DMS53 treated with DMSO at 0.1 percent for 48 hours (cell line): Measurements from ENCODE around the gene GRM4.

Experiments used
- DNase-seq: peaks from one replicate; lab custom pipeline; 2025; ENCODE audit not compliant: unreplicated experiment; lab: John Stamatoyannopoulos, UW

GRM4 gene

GRCh38 chr6:34065466-34066217 lies 80.2 kb downstream of the GRM4 start:
- no peak for DNase-seq

- DNase-seq = no peak
Measured at GRCh38 chr6:34064675-34065074, 81.2 kb downstream of the GRM4 start.

GRCh38 chr6:34063651-34064050 lies 82.2 kb downstream of the GRM4 start:
- DNase-seq = no peak

GRCh38 chr6:34062815-34063214 lies 83.1 kb downstream of the GRM4 start:
- no peak for DNase-seq

- DNase-seq = no peak
Measured at GRCh38 chr6:34062156-34062555, 83.7 kb downstream of the GRM4 start.

GRCh38 chr6:34061348-34061747 lies 84.5 kb downstream of the GRM4 start:
- DNase-seq = no peak

- DNase-seq = no peak
Measured at GRCh38 chr6:34059914-34060313, 86.0 kb downstream of the GRM4 start.

- DNase-seq = no peak
Measured at GRCh38 chr6:34059136-34059731, 86.7 kb downstream of the GRM4 start.

- DNase-seq = no peak
Measured at GRCh38 chr6:34057790-34058189, 88.1 kb downstream of the GRM4 start.

GRCh38 chr6:34057191-34057590 lies 88.7 kb downstream of the GRM4 start:
- no peak for DNase-seq

- DNase-seq = no peak
Measured at GRCh38 chr6:34056305-34057108, 89.4 kb downstream of the GRM4 start.

- peak; percentile 20 for DNase-seq
Measured at GRCh38 chr6:34055223-34055933, 90.5 kb downstream of the GRM4 start.

- peak; percentile 30 for DNase-seq
Measured at GRCh38 chr6:34053721-34054120, 92.2 kb downstream of the GRM4 start.

GRCh38 chr6:34052918-34053608 lies 92.8 kb downstream of the GRM4 start:
- DNase-seq = no peak

GRCh38 chr6:34052071-34052825 lies 93.6 kb downstream of the GRM4 start:
- DNase-seq = no peak

GRCh38 chr6:34051331-34051919 lies 94.5 kb downstream of the GRM4 start:
- no peak for DNase-seq

GRCh38 chr6:34050691-34051090 lies 95.2 kb downstream of the GRM4 start:
- DNase-seq = no peak

- DNase-seq = no peak
Measured at GRCh38 chr6:34049395-34050342, 96.2 kb downstream of the GRM4 start.
